SK-N-SH (cell line): ENCODE measurements around the gene CAMK2B. TPM values are rescaled to one million over a fixed set of nuclear protein-coding genes. Genes with fewer than 3 reads are reported as not detected.
"Not testable (repeated sequence)": the region's sequence is repeated elsewhere in the genome, so short reads cannot be mapped to it uniquely, and the experiment has no call there.

ENCODE experiments used
- CTCF ChIA-PET: fragments of 300-600, 350-600 bp; formaldehyde crosslinking; extraction: SDS; loops from one replicate; lab custom pipeline; 2021; lab: Yijun Ruan, JAX
- POLR2A ChIA-PET: fragments of 350-600 bp; sonication (Branson Sonifier 250); formaldehyde crosslinking; extraction: SDS; loops from one replicate; lab custom pipeline; 2020; ENCODE audit warnings: antibody characterized with exemption, inconsistent platforms; lab: Yijun Ruan, JAX
- DNase-seq: peaks from one replicate; pipeline ENCODE4 v3.0.0; 2012
- H2AFZ ChIP-seq: fragments of 200-600 bp; sonication (generic); 2 replicates; pipeline ENCODE4 v1.8.1; 2016; ENCODE audit warnings: antibody characterized with exemption, mild to moderate bottlenecking, low read depth
- H3F3A ChIP-seq: fragments of 200-600 bp; sonication (generic); replicated peaks from 2 replicates; pipeline ENCODE3; 2016; ENCODE audit warnings: antibody characterized with exemption, mild to moderate bottlenecking; ENCODE audit not compliant: insufficient read depth
- H3K27ac ChIP-seq, 2 experiments: fragments of 200-500 bp in 1 of 2; fragments of 200-600 bp in 1 of 2; sonication (Bioruptor generic) in 1 of 2; sonication (generic), shearing (Covaris generic) in 1 of 2; 2 replicates each; pipeline versions ENCODE4 v1.5.1 to v1.6.1; 2014 to 2016; ENCODE audit warnings: low read depth in 2 of 2, inconsistent platforms in 1 of 2, low read length in 1 of 2, mild to moderate bottlenecking in 1 of 2, mixed read lengths in 1 of 2
- H3K27me3 ChIP-seq: fragments of 200-600 bp; sonication (generic), shearing (Covaris generic); 2 replicates; pipeline ENCODE4 v1.6.1; 2016; ENCODE audit warnings: mixed run types; ENCODE audit not compliant: insufficient read depth
- H3K36me3 ChIP-seq, 2 experiments: fragments of 200-500 bp in 1 of 2; fragments of 200-600 bp in 1 of 2; sonication (Bioruptor generic) in 1 of 2; sonication (generic) in 1 of 2; replicated peaks in 1 of 2; 2 replicates each; pipeline versions ENCODE3 to v1.5.1; 2014 to 2016; ENCODE audit warnings: low read length in 1 of 2, mild to moderate bottlenecking in 1 of 2; ENCODE audit not compliant: insufficient read depth in 2 of 2, control insufficient read depth in 1 of 2
- H3K4me1 ChIP-seq, 2 experiments: fragments of 200-500 bp in 1 of 2; fragments of 200-600 bp in 1 of 2; sonication (Bioruptor generic) in 1 of 2; sonication (generic), shearing (Covaris generic) in 1 of 2; 2 replicates each; pipeline versions ENCODE4 v1.5.1 to v1.6.1; 2014 to 2016; ENCODE audit warnings: low read depth in 1 of 2, low read length in 1 of 2, mixed run types in 1 of 2; ENCODE audit not compliant: insufficient read depth in 2 of 2, control insufficient read depth in 1 of 2
- H3K4me2 ChIP-seq: fragments of 200-600 bp; sonication (generic), shearing (Covaris generic); 2 replicates; pipeline ENCODE4 v1.6.1; 2017; ENCODE audit warnings: mixed run types
- H3K4me3 ChIP-seq, 2 experiments: fragments of 200-500 bp in 1 of 2; fragments of 200-600 bp in 1 of 2; sonication (Bioruptor generic) in 1 of 2; sonication (generic), shearing (Covaris generic) in 1 of 2; 2 replicates each; pipeline versions ENCODE4 v1.5.1 to v1.8.1; 2014 to 2016; ENCODE audit warnings: low read depth in 2 of 2, inconsistent platforms in 1 of 2, low read length in 1 of 2, mild to moderate bottlenecking in 1 of 2, mixed read lengths in 1 of 2, moderate library complexity in 1 of 2
- H3K79me2 ChIP-seq: fragments of 200-600 bp; sonication (generic); 2 replicates; pipeline ENCODE4 v1.8.1; 2017; ENCODE audit warnings: mild to moderate bottlenecking; ENCODE audit not compliant: insufficient read depth
- H3K9ac ChIP-seq: fragments of 200-600 bp; sonication (generic); 2 replicates; pipeline ENCODE4 v1.6.1; 2017; ENCODE audit warnings: mixed run types
- H3K9me2 ChIP-seq: fragments of 200-600 bp; sonication (generic); 2 replicates; pipeline ENCODE4 v1.6.1; 2017; ENCODE audit warnings: mixed run types
- H3K9me3 ChIP-seq: fragments of 200-600 bp; sonication (generic); 2 replicates; pipeline ENCODE4 v1.6.1; 2017; ENCODE audit warnings: mixed run types, mild to moderate bottlenecking, moderate library complexity
- H4K20me1 ChIP-seq: fragments of 200-600 bp; sonication (generic); 2 replicates; pipeline ENCODE4 v1.6.1; 2017; ENCODE audit warnings: mild to moderate bottlenecking, mixed run types; ENCODE audit not compliant: insufficient read depth
- CTCF ChIP-seq: fragments of 200-600 bp; sonication (generic); IDR thresholded peaks from 2 replicates; pipeline ENCODE4 v1.6.1; 2017; ENCODE audit warnings: antibody characterized with exemption, mild to moderate bottlenecking, moderate library complexity
- ELF1 ChIP-seq: IDR thresholded peaks from 2 replicates; pipeline ENCODE4 v1.4.0; 2012
- EZH2phosphoT487 ChIP-seq: fragments of 200-600 bp; sonication (generic); IDR thresholded peaks from 2 replicates; pipeline ENCODE4 v1.6.1; 2017; ENCODE audit warnings: low read depth, mixed run types, mild to moderate bottlenecking, antibody characterized with exemption, moderate library complexity, borderline replicate concordance
- FOSL2 ChIP-seq: IDR thresholded peaks from 2 replicates; pipeline ENCODE4 v1.4.0; 2012; ENCODE audit warnings: low read depth, mild to moderate bottlenecking, moderate library complexity, borderline replicate concordance
- FOXJ3 ChIP-seq: sonication (generic); formaldehyde crosslinking; IDR thresholded peaks from 2 replicates; pipeline ENCODE4 v1.5.1; 2020; ENCODE audit warnings: mild to moderate bottlenecking, missing genetic modification reagents
- FOXM1 ChIP-seq: IDR thresholded peaks from 2 replicates; pipeline ENCODE4 v1.4.0; 2012; ENCODE audit warnings: low read depth, mild to moderate bottlenecking
- GABPA ChIP-seq: IDR thresholded peaks from 2 replicates; pipeline ENCODE4 v1.4.0; 2012; ENCODE audit warnings: low read depth, mild to moderate bottlenecking
- MAX ChIP-seq: IDR thresholded peaks from 2 replicates; pipeline ENCODE4 v1.4.0; 2012; ENCODE audit warnings: low read depth
- MEF2A ChIP-seq: IDR thresholded peaks from 2 replicates; pipeline ENCODE4 v1.4.0; 2012; ENCODE audit warnings: low read depth, borderline replicate concordance
- MXI1 ChIP-seq: IDR thresholded peaks from 2 replicates; pipeline ENCODE4 v1.6.1; 2012; ENCODE audit warnings: mild to moderate bottlenecking, low read depth, low read length, improper control_type of control experiment
- NFIC ChIP-seq: IDR thresholded peaks from 2 replicates; pipeline ENCODE4 v1.4.0; 2012; ENCODE audit warnings: borderline replicate concordance
- NRF1 ChIP-seq: IDR thresholded peaks from 2 replicates; pipeline ENCODE4 v1.6.1; 2012; ENCODE audit warnings: low read depth, mild to moderate bottlenecking, low read length
- POLR2AphosphoS5 ChIP-seq: IDR thresholded peaks from 2 replicates; pipeline ENCODE4 v1.6.1; 2012; ENCODE audit warnings: low read depth, low read length
- RCOR1 ChIP-seq: fragments of 150-350 bp; IDR thresholded peaks from 2 replicates; pipeline ENCODE4 v1.6.1; 2017; ENCODE audit warnings: antibody characterized with exemption, low read length
- RFX5 ChIP-seq: IDR thresholded peaks from 2 replicates; pipeline ENCODE4 v1.6.1; 2012; ENCODE audit warnings: mild to moderate bottlenecking, improper control_type of control experiment, low read length
- SIN3A ChIP-seq: IDR thresholded peaks from 2 replicates; pipeline ENCODE4 v1.6.1; 2012; ENCODE audit warnings: low read depth, mild to moderate bottlenecking, low read length, moderate library complexity, borderline replicate concordance
- SMC3 ChIP-seq: IDR thresholded peaks from 2 replicates; pipeline ENCODE4 v1.6.1; 2012; ENCODE audit warnings: low read depth, low read length, improper control_type of control experiment
- TEAD4 ChIP-seq: IDR thresholded peaks from 2 replicates; pipeline ENCODE4 v1.4.0; 2012; ENCODE audit warnings: mild to moderate bottlenecking, borderline replicate concordance; ENCODE audit not compliant: insufficient read depth
- USF2 ChIP-seq: fragments of 150-350 bp; IDR thresholded peaks from 2 replicates; pipeline ENCODE4 v1.6.1; 2017; ENCODE audit warnings: antibody characterized with exemption, low read length, low read depth, borderline replicate concordance
- YY1 ChIP-seq: IDR thresholded peaks from 2 replicates; pipeline ENCODE4 v1.4.0; 2012; ENCODE audit warnings: low read depth, mild to moderate bottlenecking
- ZBTB33 ChIP-seq: IDR thresholded peaks from 2 replicates; pipeline ENCODE4 v1.4.0; 2012; ENCODE audit warnings: low read depth, borderline replicate concordance
- WGBS: methylation state at CpG from one replicate; pipeline ENCODE4 v1.1.6; 2017; ENCODE audit warnings: low lambda C conversion rate; 5-methylcytosine and 5-hydroxymethylcytosine counted together
- polyA plus RNA-seq, 3 experiments: library from polyadenylated mRNA; depleted of rRNA; stranded (reverse); fragments of >200 nt; gene quantifications; 2 replicates each; pipeline ENCODE4 v1.2.3, GENCODE V29; 2012

The CAMK2B gene
- polyA plus RNA-seq, 1 of the 3 experiments (the other 2 are of a cell fraction): 0.20 TPM

DNA sequence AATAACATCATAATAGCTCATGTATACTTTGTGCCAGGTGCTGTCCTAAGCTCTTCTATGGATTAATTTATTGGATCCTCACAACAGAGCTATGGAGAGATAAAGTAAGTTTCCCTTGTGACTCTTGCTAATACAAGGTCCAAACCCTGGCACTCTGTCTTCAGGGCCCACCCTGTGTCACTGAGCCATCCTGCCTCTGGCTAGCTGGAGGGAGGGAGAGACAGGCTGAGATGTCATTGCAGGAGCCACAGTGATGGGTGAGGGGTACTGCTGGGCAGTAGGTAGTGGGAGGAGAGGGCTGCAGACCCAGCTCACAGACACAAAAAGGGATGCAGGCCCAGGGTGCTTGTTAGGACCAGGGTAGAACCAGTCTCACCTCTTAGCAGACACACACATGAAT lies 153.0 kb downstream of the CAMK2B start (continued):
- TF ChIP-seq RCOR1 (no peak), ZBTB33 (no peak), RFX5 (no peak), NRF1 (no peak), SIN3A (no peak), EZH2phosphoT487 (no peak), MEF2A (no peak), TEAD4 (no peak), FOXM1 (no peak), MAX (no peak)

- H3K79me2 ChIP-seq, H3K9me2 ChIP-seq, H3K4me3 ChIP-seq, H2AFZ ChIP-seq, H3K9ac ChIP-seq, H3F3A ChIP-seq, H3K36me3 ChIP-seq, H3K27ac ChIP-seq, H3K9me3 ChIP-seq, H3K27me3 ChIP-seq, H3K4me1 ChIP-seq, H3K4me2 ChIP-seq, POLR2A ChIA-PET, H4K20me1 ChIP-seq, DNase-seq: not testable (repeated sequence)
- CTCF ChIA-PET: interaction anchor here (0.9 to 2.3 kb wide), 5 partner anchors 9 to 99 kb away, joined by 3 to 7 read pairs (median 3); no protein-coding TSS in a partner anchor
- 74% methylated on average over 9 of the region's 9 CpGs for WGBS
Observed at GRCh38 chr7:44171901-44172300, 153.5 kb downstream of the CAMK2B start.

DNA sequence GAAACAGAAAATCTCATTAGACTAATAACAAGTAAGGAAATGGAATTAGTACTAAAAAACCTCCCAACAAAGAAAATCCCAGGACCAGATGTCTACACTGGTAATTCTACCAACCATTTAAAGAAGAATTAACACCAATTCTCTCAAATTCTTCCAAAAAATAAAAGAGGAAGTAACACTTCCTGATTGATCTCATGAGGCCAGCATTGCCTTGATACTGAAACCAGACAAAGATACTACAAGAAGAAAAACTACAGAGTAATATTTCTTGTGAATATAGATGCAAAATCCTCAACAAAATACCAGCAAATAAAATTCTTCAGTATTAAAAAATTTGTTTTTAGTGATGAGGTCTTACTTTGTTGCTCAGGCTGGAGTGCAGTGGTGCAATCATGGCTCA lies 157.5 kb downstream of the CAMK2B start:
- CTCF ChIA-PET: interaction anchor here (0.7 kb wide), 1 partner anchor 33 kb away, joined by 4 read pairs; no protein-coding TSS in a partner anchor
- Histone ChIP-seq H3K4me2 (no peak overlapping the region), H3F3A (peaks cover 3% of the 10 kb centered on the region), H3K36me3 (no peaks in the 10 kb centered on the region), H2AFZ (no peak overlapping the region), H3K9me3 (no peaks in the 10 kb centered on the region), H4K20me1 (no peaks in the 10 kb centered on the region), H3K27ac (no peak overlapping the region), H3K9ac (no peak overlapping the region), H3K79me2 (no peaks in the 10 kb centered on the region), H3K9me2 (no peaks in the 10 kb centered on the region), H3K4me3 (no peak overlapping the region), H3K4me1 (peaks cover 0 to 5% of the 10 kb centered on the region in 2 experiments; a peak in 3 of 4 replicates), H3K27me3 (peaks cover 5% of the 10 kb centered on the region; the same call in 1 of the 2 replicates)
- POLR2A ChIA-PET: no interaction called here
- DNase-seq: no peak
- TF ChIP-seq YY1 (no peak), RCOR1 (no peak), USF2 (no peak), MAX (no peak), FOXJ3 (CRISPR knock-in tag) (no peak), EZH2phosphoT487 (no peak), NFIC (no peak), FOSL2 (no peak), MEF2A (no peak), CTCF (no peak), MXI1 (no peak), GABPA (no peak), SMC3 (no peak), NRF1 (no peak), POLR2AphosphoS5 (no peak), ELF1 (no peak)
